Subcutaneous abdominal adipose tissue (tissue), 5 donors: ENCODE measurements around the gene AFAP1.

ENCODE experiments used
- H3K27ac ChIP-seq: one replicate; pipeline ENCODE4 v1.7.0; 2013; ENCODE audit warnings: low read depth, mild to moderate bottlenecking, inconsistent platforms, low read length, moderate library complexity
- H3K27me3 ChIP-seq, 5 donors: one replicate each; pipeline ENCODE4 v1.7.0; 2013; ENCODE audit warnings: low read length in 5 of 5, inconsistent platforms in 1 of 5; ENCODE audit not compliant: control insufficient read depth in 5 of 5, insufficient read depth in 4 of 5
- H3K36me3 ChIP-seq, 5 donors: one replicate each; pipeline ENCODE4 v1.7.0; 2013; ENCODE audit warnings: low read length in 5 of 5; ENCODE audit not compliant: control insufficient read depth in 5 of 5, insufficient read depth in 5 of 5
- H3K4me1 ChIP-seq, 5 donors: one replicate each; pipeline ENCODE4 v1.7.0; 2013; ENCODE audit warnings: low read length in 5 of 5, mild to moderate bottlenecking in 3 of 5, moderate library complexity in 1 of 5; ENCODE audit not compliant: control insufficient read depth in 5 of 5, insufficient read depth in 5 of 5
- H3K4me3 ChIP-seq, 5 donors: one replicate each; pipeline ENCODE4 v1.7.0; 2013; ENCODE audit warnings: low read length in 5 of 5, low read depth in 1 of 5
- H3K9ac ChIP-seq, 5 donors: one replicate each; pipeline ENCODE4 v1.7.0; 2013; ENCODE audit warnings: low read length in 5 of 5, mild to moderate bottlenecking in 4 of 5, moderate library complexity in 3 of 5
- H3K9me3 ChIP-seq, 5 donors: one replicate each; pipeline ENCODE4 v1.7.0; 2013; ENCODE audit warnings: low read length in 5 of 5; ENCODE audit not compliant: control insufficient read depth in 5 of 5
- donor health status: healthy.
- donor health status: healthy.
- donor health status: healthy.
- donor health status: healthy.
- donor health status: healthy.

The AFAP1 gene

GRCh38 chr4:7906171-7906701, 33.4 kb downstream of the AFAP1 start:
- Histone ChIP-seq H3K36me3 (no peaks in the 10 kb centered on the region), H3K27me3 (peaks cover 0 to 2% (median 0%) of the 10 kb centered on the region in 5 donors), H3K9ac (peak overlapping the region in 3 of 5 donors; percentile 16 to 56 (median 21)), H3K4me1 (peaks cover 22 to 65% (median 58%) of the 10 kb centered on the region in 5 donors), H3K4me3 (peak overlapping the region in 3 of 5 donors; percentile 1 to 34 (median 18)), H3K9me3 (no peaks in the 10 kb centered on the region), H3K27ac (peak overlapping the region; percentile 97)

DNA sequence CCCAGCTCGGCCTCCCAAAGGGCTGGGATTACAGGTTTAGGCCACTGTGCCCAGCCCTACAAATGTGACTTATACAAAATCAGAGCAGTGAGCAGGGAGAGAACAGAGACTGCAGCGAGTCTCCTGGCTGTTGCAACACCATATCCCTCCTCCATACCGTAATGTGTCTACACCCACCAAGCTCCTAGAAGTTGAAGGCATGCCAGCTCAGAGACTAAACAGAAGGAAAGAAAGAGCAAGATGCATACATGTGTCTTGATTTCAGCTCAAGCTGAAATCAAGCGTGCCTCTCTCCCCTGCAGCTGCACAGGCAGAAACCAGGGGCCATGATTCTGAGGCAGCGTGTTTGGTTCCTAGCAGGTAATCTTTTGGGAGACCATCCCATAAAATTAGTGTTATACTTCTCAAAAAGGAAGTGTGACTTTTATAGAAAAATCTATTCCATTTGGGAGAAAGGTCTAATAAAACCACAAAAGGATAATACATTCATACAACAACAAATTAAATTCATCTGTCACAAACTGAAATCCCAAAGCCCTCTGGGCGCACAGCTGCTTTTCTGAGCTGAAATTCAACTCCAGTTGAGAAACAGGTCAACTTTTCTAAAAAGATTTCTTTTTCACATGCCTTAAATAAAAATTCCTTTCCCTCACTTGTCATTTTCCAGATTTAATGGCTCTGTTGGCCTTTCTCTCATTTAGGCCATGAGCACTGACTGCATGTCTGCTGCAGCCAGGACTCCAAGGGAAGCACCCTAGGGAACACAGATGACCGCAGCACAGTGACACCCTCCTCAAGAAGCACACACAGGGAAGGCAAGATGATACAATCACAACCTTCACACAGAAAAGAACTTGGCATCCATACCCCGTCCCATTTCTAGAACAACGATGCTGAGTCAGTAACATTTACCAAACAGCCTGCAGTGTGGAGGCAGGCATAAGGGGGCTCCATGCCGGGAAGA, 34.4 kb downstream of the AFAP1 start:
- Histone ChIP-seq H3K4me1 (peaks cover 17 to 55% (median 48%) of the 10 kb centered on the region in 5 donors), H3K27me3 (peaks cover 0 to 2% (median 0%) of the 10 kb centered on the region in 5 donors), H3K9me3 (no peaks in the 10 kb centered on the region), H3K36me3 (no peaks in the 10 kb centered on the region), H3K9ac (peak overlapping the region in 1 of 5 donors; percentile 56), H3K4me3 (peak overlapping the region in 4 of 5 donors; percentile 1 to 34 (median 16)), H3K27ac (peak overlapping the region; percentile 97)

DNA sequence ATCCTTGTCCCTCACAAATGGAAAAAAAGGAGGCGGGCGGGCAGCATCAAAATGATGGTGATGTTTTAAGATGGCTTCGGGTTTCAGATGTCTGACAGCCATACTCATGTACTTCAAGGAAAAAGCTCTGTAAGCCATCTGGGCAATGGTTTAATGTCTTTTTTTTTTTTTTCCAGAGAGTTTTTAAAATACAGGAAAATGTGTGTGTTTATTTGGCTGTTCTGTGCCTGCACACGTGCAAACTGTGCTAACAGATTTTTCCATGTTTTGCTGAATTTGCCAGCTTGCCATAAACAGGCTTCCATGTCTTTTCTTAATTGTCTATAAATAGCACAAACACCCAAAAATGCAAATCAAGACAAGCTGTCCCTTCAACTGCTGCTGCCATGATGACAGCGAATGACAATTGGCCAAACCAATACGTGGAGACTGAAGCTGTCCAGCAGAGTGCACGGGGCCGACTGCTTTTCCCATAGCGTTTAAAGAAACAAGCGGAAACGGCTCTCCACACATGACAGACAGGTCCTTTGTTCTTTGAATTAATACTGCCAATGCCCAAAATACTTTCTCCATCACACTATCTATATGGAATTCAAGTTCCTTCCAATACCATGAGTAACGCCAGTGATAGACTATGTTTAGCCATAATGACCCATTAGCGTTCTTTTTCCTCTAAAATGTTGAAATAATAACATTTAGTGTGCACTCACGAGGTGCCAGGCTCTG, 35.7 kb downstream of the AFAP1 start:
- no peak overlapping the region for H3K4me3 ChIP-seq
- peak overlapping the region; percentile 97 for H3K27ac ChIP-seq
- no peaks in the 10 kb centered on the region for H3K36me3 ChIP-seq
- H3K27me3 ChIP-seq: peaks cover 0 to 2% (median 0%) of the 10 kb centered on the region in 5 donors
- H3K9ac ChIP-seq: no peak overlapping the region
- H3K4me1 ChIP-seq: peaks cover 12 to 42% (median 38%) of the 10 kb centered on the region in 5 donors
- H3K9me3 ChIP-seq: no peaks in the 10 kb centered on the region

DNA sequence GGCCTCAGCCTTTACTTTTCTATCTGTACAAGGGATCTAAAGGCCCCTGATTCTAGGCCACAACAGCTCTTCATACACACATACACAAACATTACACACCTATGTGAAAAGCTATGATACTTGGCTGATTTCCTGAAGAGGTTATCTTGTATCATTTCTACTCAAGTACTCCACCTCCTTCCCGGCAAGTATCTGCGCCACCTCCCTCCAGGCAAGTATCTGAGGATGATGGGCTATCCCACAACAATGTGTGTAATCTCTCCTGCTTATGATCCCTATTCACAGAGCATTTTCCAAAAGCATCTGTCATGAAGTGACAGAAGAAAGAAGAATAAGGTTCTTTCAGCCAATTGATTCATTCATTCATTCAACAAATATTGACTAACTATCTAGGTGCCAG, 36.8 kb downstream of the AFAP1 start:
- H3K9ac ChIP-seq: no peak overlapping the region
- peaks cover 12 to 48% (median 38%) of the 10 kb centered on the region in 5 donors for H3K4me1 ChIP-seq
- no peak overlapping the region for H3K4me3 ChIP-seq
- H3K27me3 ChIP-seq: peaks cover 0 to 2% (median 0%) of the 10 kb centered on the region in 5 donors
- no peaks in the 10 kb centered on the region for H3K9me3 ChIP-seq
- H3K36me3 ChIP-seq: no peaks in the 10 kb centered on the region
- H3K27ac ChIP-seq: no peak overlapping the region

GRCh38 chr4:7902101-7902553, 37.5 kb downstream of the AFAP1 start:
- no peak overlapping the region for H3K9ac ChIP-seq
- no peaks in the 10 kb centered on the region for H3K36me3 ChIP-seq
- H3K27ac ChIP-seq: no peak overlapping the region
- H3K4me1 ChIP-seq: peaks cover 12 to 44% (median 35%) of the 10 kb centered on the region in 5 donors
- H3K27me3 ChIP-seq: peaks cover 0 to 2% (median 0%) of the 10 kb centered on the region in 5 donors
- no peaks in the 10 kb centered on the region for H3K9me3 ChIP-seq
- H3K4me3 ChIP-seq: no peak overlapping the region

DNA sequence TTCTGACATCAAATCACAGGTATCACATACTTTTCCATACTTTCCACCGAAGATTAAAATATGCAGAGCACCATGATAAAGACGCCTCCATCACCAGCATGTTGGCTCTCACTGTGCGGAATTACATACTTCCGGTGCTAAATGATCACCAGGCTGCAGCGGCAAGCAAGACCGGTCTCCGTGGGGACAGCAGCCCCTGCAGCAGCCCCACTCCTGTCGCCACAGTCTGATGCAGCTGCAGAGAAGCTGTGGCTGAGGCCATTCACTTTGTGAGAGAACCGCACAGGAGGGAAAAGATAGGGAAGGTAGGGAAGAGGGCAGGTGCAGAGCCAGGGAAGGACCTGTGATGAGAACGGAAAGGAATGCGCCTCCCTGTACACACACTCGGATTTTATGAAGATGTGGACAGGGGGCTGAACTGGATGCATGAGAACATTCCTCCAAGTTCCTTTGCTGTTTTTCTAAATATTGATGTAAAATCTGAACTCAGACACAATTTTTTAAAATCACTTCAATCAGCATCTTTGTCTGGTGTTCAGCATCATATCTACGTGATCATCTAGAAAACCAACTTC, 38.3 kb downstream of the AFAP1 start:
- Histone ChIP-seq H3K9ac (no peak overlapping the region), H3K27me3 (peaks cover 0 to 2% (median 0%) of the 10 kb centered on the region in 5 donors), H3K4me3 (no peak overlapping the region), H3K36me3 (no peaks in the 10 kb centered on the region), H3K4me1 (peaks cover 12 to 36% (median 27%) of the 10 kb centered on the region in 5 donors), H3K27ac (no peak overlapping the region), H3K9me3 (no peaks in the 10 kb centered on the region)

DNA sequence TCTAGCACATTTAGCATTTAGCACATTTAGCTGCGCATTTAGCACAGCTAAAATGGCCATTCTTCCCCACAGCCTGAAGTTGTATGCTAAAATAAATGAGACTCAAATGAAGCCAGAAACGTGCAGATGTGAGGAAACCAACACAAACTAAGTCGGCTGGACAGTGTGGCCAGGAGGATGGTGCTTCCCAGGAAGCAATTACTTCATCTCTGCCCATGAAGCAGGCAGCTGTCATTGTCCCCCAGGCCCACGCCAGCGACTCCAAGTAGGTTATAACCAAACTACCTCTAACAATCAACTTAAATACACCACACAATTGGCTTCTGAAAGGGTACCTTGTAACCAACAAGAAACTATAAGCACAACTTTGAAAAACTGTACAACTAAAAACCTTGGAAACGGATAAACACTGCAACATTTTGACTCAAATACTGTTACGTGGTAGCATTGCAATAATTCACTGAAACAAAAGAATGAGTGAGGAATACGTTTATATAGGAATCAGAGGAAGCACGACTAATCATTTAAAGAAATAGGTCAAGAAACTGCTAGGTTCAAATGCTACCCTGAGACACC, 39.2 kb downstream of the AFAP1 start:
- H3K4me1 ChIP-seq: peaks cover 7 to 27% (median 17%) of the 10 kb centered on the region in 5 donors
- H3K9ac ChIP-seq: no peak overlapping the region
- H3K9me3 ChIP-seq: no peaks in the 10 kb centered on the region
- peaks cover 0 to under 1% (median 0%) of the 10 kb centered on the region in 5 donors for H3K27me3 ChIP-seq
- no peak overlapping the region for H3K27ac ChIP-seq
- no peak overlapping the region for H3K4me3 ChIP-seq
- H3K36me3 ChIP-seq: no peaks in the 10 kb centered on the region

DNA sequence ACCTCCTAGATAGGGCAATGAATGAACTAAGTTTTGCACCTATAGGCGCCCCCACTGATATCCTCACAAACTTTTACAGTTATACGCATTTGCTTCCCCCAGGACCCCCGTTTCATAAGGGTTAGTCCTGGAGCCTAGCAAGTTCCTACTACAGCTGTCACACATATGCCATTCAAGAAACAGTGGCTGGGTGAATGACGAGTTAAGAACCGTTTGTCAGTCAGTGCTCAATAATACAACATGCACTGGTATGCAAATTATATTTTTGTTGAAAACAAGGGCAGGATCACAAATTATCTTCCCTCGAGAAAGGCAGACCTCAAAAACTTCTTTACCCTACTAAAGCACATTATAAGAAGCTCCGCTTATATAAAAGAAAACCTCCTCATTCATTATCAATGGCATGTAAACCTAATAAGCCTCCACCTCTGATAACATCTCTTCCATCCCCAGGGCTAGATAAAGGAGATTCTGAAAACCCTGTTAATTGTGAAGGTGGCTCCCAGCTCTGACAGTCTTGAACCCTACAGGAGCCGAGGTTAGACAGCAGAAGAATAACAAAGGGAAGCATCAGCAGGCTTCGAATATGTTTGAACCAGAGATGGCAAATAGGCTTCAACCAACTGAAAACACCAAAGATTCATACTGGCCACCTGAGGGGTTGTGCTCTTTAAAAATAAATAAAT, 40.3 kb downstream of the AFAP1 start:
- Histone ChIP-seq H3K4me3 (no peak overlapping the region), H3K9me3 (no peaks in the 10 kb centered on the region), H3K27ac (no peak overlapping the region), H3K36me3 (no peaks in the 10 kb centered on the region), H3K4me1 (peaks cover 2 to 16% (median 7%) of the 10 kb centered on the region in 5 donors), H3K27me3 (no peaks in the 10 kb centered on the region), H3K9ac (no peak overlapping the region)

DNA sequence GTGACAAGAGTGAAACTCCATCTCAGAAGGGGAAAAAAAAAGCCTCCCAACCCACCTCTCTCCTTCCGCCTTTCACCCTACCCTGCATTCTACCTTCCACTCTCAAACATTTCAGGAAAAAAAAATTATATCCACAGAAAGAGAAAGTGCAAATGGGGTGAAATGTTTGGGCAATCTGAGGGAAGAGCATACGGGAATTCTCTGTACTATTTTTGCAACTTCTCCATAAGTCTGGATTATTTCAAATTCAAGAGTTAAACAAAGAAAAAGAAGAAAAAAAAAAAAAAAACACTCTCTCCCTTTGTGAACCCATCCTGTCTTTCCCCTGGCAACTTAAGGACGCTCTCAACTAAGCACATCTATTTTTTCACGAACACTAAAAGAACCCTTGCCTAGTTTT, 41.3 kb downstream of the AFAP1 start:
- H3K27ac ChIP-seq: no peak overlapping the region
- peaks cover 0 to 8% (median 0%) of the 10 kb centered on the region in 5 donors for H3K4me1 ChIP-seq

More for the DNA sequence above, 41.3 kb downstream of the AFAP1 start:
- H3K27me3 ChIP-seq: no peaks in the 10 kb centered on the region
- H3K9me3 ChIP-seq: no peaks in the 10 kb centered on the region
- H3K4me3 ChIP-seq: no peak overlapping the region
- H3K36me3 ChIP-seq: no peaks in the 10 kb centered on the region
- H3K9ac ChIP-seq: no peak overlapping the region
